Measurements from ENCODE around the gene CCDC172. TPM values are rescaled to one million over a fixed set of nuclear protein-coding genes. Genes with fewer than 3 reads are reported as not detected.

CCDC172 gene
- not detected for total RNA-seq

- no peaks in the 10 kb centered on the region for H3K27me3 ChIP-seq
- H3K4me1 ChIP-seq, result no peaks in the 10 kb centered on the region
- intact Hi-C loops (cut with DNase I), result no loop called here
- H3K9me3 ChIP-seq, result no peaks in the 10 kb centered on the region
- H3K4me3 ChIP-seq, result no peak within 1 kb of the TSS
- no peaks in the 10 kb centered on the region for H3K36me3 ChIP-seq
- no peak for TF ChIP-seq POLR2A (IDR thresholded peaks at IDR 0.05)
- no peak for TF ChIP-seq CTCF (IDR thresholded peaks at IDR 0.05)
- TF ChIP-seq POLR2AphosphoS5 (IDR thresholded peaks at IDR 0.05; ENCODE audit: insufficient read depth in 1 of 2, low read depth in 1 of 2), result no peak
- H3K27ac ChIP-seq, result no peak within 1 kb of the TSS
- no peak for DNase-seq (ENCODE audit: extremely low spot score in 2 of 2)
These were observed at the start of gene CCDC172 for GRCh38 chr10:116324227-116324950. CCDC172 (plus strand) TSS chr10:116324448; CDS start chr10:116325012, 564 bp downstream.

DNA sequence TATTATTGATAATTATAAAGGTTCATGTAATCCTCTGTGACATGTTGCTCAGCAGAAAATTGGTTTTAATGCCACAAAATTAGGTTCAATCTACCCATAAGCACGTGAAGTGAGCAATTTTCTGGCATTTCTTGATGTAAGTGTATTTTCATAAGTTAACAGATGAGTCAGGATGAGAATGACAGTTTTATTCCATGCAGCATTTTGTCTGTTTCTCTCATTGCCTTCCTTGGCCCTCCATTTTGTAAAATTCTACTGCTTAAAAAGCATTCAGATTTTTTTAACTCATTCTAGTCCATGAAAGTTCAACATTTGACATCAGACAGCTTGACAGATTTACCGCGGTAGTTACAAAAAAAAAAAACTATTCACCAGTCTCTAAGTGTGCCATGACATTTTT, 47.3 kb upstream of the CCDC172 start:
- intact Hi-C loops (cut with DNase I), result loop anchor here (10.0 kb wide), 1 partner anchor 332 kb away; no protein-coding TSS in a partner anchor

GRCh38 chr10:116278846-116279245, 45.4 kb upstream of the CCDC172 start:
- H3K27me3 ChIP-seq, result no peaks in the 10 kb centered on the region
- DNase-seq (ENCODE audit: extremely low spot score in 2 of 2), result no peak
- H3K9me3 ChIP-seq, result no peaks in the 10 kb centered on the region
- no peaks in the 10 kb centered on the region for H3K36me3 ChIP-seq
- intact Hi-C loops (cut with DNase I), result loop anchor here (10.0 kb wide), 1 partner anchor 334 kb away; no protein-coding TSS in a partner anchor
- H3K4me1 ChIP-seq, result no peaks in the 10 kb centered on the region
- no peak for TF ChIP-seq POLR2AphosphoS5 (IDR thresholded peaks at IDR 0.05; ENCODE audit: insufficient read depth in 1 of 2, low read depth in 1 of 2)
- TF ChIP-seq POLR2A (IDR thresholded peaks at IDR 0.05), result no peak
- TF ChIP-seq CTCF (IDR thresholded peaks at IDR 0.05), result no peak
- no peak overlapping the region for H3K27ac ChIP-seq
- H3K4me3 ChIP-seq, result no peak overlapping the region

More for the DNA sequence above, 47.3 kb upstream of the CCDC172 start:
- Histone ChIP-seq H3K9me3 (no peaks in the 10 kb centered on the region), H3K27me3 (no peaks in the 10 kb centered on the region), H3K27ac (no peak overlapping the region), H3K36me3 (no peaks in the 10 kb centered on the region), H3K4me1 (peaks cover 13% of the 10 kb centered on the region), H3K4me3 (no peak overlapping the region)
- no peak for DNase-seq (ENCODE audit: extremely low spot score in 2 of 2)
- TF ChIP-seq POLR2AphosphoS5 (IDR thresholded peaks at IDR 0.05; ENCODE audit: insufficient read depth in 1 of 2, low read depth in 1 of 2) (no peak), CTCF (IDR thresholded peaks at IDR 0.05) (no peak), POLR2A (IDR thresholded peaks at IDR 0.05) (no peak)

DNA sequence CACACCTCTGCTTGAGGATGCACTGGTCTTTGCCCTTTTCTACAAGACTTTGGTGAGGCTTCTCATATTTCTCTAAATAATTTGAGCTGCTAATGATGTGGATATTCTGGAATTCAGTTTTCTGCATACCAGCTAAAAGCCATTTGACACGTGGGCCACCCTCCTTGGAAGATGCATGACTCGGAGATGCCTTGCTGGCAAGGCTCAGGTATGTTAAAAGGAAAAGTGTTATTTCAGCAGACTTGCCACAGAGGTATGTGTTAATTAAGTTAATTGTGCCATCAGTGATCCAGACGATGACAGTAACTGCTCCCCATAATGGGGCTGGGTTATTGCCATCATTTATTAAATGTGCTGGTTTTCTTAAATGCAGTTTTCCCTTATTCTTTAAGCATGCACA, 42.5 kb upstream of the CCDC172 start:
- Histone ChIP-seq H3K27me3 (no peaks in the 10 kb centered on the region), H3K9me3 (no peaks in the 10 kb centered on the region), H3K27ac (no peak overlapping the region), H3K4me3 (no peak overlapping the region), H3K36me3 (no peaks in the 10 kb centered on the region), H3K4me1 (no peaks in the 10 kb centered on the region)
- TF ChIP-seq POLR2AphosphoS5 (IDR thresholded peaks at IDR 0.05; ENCODE audit: insufficient read depth in 1 of 2, low read depth in 1 of 2), result no peak
- no peak for DNase-seq (ENCODE audit: extremely low spot score in 2 of 2)
- intact Hi-C loops (cut with DNase I), result no loop called here

DNA sequence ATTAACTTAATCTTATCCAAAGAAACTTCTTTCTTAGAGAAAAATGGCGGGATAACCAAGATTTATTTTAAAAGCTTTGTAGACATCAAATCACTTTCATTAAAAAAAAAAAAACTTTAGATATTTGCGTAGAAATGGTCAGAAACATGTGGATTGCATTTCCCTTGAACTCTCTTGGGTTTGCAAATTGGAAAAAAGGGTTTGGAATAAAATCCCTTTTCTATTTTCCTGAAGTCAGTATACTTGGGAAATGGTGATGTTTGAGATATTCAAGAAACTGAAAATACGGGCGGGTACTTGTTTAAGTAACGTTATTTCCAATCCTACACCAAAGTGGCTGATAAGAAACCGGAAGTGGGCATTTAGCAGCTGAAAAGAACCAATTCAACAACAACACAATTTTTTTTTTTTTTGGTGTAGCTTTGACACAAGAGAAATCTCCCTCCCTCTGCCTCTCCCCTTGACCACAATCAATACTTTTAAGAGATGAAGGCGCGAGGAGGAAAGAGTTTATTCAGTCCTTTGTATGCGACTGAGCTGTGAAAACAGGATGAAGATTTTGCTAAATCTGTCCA, 37.5 kb upstream of the CCDC172 start:
- no peaks in the 10 kb centered on the region for H3K27me3 ChIP-seq
- no peak overlapping the region for H3K4me3 ChIP-seq
- no peaks in the 10 kb centered on the region for H3K9me3 ChIP-seq
- intact Hi-C loops (cut with DNase I), result loop anchor here (5.0 kb wide), 1 partner anchor 489 kb away; no protein-coding TSS in a partner anchor
- H3K27ac ChIP-seq, result no peak overlapping the region
- TF ChIP-seq POLR2AphosphoS5 (IDR thresholded peaks at IDR 0.05; ENCODE audit: insufficient read depth in 1 of 2, low read depth in 1 of 2), result no peak
- TF ChIP-seq CTCF (IDR thresholded peaks at IDR 0.05), result no peak
- TF ChIP-seq POLR2A (IDR thresholded peaks at IDR 0.05), result no peak
- H3K36me3 ChIP-seq, result no peaks in the 10 kb centered on the region
- no peak for DNase-seq (ENCODE audit: extremely low spot score in 2 of 2)
- H3K4me1 ChIP-seq, result no peaks in the 10 kb centered on the region
